ENCODE data around the gene PKIB.
"Not testable (repeated sequence)": the region's sequence is repeated elsewhere in the genome, so short reads cannot be mapped to it uniquely, and the experiment has no call there.

The PKIB gene

DNA sequence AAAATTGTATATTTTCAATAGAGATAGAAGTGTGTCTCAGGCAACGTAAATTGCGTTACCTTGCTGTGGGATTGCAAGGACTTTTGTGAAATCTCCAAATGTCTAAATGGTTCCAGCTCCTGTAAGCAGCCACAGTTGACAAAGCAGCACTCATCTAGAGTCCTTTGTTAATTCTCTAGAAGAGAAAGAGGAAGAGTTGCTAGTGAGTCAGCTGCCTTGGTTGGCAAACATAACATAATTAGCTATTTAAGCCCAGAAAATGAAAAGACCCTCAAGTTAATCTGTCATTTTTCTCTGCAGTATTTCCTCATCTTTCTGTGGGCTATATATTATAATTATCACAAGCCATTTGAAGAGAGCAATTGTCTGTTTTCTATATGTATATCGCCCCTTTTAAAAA lies 102.9 kb downstream of the PKIB start:
- no peak for DNase-seq

DNA sequence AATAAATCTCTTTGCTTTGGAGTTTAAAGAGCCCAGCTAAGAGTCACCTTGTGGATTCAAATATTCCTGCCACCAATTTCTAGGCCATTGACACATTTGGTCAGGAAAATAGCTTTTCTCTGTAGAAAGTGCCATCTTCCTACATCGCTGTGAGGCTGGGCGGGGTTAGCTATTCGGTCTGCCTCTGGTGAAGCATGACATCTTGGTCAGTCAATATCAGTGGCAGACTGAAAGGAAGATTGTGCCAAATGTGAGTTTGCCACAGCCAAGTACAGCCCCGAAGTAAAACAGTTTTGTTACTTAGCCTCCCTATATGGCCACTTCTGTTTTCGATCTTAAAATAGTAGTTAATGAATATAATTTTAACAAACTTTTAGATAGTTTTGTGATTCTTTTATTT lies 103.9 kb downstream of the PKIB start:
- no peak for DNase-seq

DNA sequence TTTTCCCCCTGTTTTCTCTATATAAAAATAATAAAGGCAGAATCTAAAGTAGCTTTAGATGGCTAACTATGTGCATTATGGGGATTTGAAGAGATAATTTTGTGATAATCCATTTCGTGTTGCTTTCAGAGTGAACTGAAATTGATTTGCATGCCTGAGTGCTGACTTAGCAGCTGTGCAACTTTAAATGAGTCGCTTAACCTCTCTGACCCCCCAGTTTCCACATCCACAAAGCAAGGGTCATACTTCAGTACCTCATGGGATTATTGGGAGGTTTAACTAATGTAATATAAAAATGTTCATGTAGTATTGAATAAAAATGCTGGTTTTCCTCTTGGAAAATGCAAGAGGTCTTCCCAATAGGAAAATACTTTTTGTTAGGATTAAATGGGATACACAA lies 105.5 kb downstream of the PKIB start:
- no peak for DNase-seq

DNA sequence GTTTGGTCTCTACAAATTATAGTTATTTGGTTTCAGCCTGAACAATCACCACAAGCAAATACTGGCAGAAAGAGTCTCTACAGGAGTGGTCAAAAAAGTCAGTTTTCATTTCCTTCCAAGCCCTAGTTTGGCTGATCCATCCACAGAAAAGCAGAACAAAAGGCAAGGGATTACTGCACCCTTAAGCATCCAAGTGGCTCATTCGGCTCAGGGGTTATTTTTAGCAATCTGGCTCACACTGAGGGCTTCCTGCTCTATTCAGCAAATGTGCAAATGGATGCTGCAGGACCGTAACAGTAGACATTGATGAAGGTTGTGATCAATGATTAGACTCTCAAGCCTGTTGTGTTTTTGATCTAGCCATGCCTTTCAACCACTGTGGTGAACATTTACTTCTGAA lies 107.1 kb downstream of the PKIB start:
- no peak for DNase-seq

DNA sequence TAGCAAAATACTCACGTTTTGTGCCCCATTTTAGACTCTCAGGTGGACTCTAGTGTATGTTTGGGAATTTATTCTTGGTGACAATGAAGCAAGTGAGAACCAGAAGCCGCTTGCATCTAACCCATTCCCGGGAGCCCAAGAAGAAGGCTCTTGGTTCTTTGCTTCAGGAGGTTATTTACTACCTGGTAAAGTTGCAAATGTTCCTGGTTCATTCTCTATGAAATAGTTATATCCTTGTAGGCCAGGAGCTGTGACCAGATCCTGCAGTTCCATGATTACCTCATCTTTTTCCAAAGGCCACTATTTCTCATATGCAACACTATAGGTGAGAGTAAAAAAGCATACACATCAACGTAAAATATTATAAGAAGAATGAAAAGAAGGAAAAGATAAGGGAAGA lies 108.4 kb downstream of the PKIB start:
- DNase-seq: no peak

DNA sequence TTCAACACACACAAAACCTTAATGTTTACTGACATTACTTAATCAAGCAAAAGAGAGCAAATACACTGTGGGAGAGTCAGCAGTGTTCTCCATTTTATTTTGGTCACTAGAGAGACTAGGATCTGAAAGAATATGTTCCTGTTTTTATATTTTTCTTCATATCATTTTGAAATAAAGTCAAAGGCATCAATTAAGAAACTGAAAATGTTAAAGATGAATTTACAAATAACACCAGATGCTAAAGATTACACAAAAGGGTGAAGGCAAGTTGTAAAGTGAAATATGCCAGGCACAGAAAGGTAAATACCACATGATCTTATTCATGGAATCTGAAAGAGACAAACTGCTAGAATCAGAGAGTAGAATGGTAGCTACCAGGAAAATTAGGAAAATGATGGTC lies 109.0 kb downstream of the PKIB start:
- no peak for DNase-seq

DNA sequence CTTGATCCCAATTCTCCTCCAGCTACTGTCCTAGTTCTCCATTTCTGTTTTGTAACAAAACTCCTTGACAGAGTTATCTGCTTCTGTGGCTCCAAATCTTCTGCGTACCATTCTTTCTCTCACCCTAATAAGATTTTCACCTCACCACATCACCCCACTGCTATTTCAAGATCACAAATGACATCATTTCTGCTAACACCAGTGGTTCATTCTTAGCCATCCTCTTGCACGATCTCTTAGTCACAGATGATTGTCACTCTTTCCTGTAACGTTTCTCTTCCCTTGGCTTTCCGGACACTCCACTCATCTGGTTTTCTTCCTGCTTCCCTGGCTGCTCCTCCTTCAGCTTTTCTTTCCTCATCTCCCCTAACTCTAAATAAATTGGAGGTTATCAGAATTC lies 112.5 kb downstream of the PKIB start:
- no peak for DNase-seq

DNA sequence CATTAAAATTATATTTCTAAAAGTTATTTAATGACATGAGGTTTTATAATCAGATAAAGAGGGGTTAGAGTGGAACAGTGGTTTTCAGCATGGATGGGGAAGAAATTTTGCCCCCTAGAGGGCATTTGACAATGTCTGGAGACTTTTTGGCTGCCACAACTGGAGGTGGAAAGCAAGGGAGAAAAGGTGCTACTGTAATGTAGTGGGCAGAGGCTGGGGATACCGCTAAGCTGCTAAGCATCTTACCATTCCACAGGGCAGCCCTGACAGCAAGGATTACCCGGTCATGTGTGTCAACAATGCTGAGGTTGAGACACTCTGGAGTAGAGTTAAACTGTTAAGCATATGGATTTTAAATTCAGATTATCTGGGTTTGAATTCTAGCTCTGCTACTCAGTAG lies 116.4 kb downstream of the PKIB start:
- DNase-seq: no peak

DNA sequence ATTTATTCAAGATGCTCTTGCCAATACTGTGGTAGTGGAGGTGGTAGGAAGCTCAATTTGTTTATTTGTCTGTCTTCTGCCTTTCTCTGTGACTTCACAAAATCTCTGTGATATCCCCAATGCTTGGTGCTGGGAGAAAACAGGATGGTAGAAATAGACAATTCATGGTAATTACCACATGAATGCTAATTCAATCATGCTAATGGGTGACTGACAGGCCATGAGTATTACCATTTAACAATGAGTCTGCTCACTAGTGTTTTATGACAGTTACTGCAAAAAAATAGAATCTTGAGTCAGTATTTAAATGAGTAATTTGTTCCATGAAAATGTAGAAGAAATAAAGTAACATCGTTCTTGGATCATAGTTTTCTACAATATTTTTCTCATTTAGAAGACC lies 117.0 kb downstream of the PKIB start:
- no peak for DNase-seq

DNA sequence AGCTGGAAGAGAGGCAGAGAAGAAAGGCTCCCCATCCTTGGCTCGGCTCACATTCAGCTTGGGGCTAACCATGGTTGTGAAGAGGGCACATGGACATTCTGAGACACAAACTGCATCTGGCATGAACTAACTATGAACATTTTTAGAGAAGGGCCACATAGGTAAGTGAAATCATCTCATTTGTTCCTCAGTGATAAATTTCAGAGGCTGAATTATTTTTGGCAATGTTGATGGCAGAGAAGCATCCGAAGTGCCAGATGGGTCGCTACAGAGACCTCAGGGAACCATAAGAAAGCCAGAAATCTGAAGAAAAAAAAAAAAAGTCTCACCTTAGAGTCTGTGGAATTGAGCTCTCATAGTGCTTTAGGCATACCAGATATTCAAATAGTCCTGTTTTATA lies 120.1 kb downstream of the PKIB start:
- no peak for DNase-seq

DNA sequence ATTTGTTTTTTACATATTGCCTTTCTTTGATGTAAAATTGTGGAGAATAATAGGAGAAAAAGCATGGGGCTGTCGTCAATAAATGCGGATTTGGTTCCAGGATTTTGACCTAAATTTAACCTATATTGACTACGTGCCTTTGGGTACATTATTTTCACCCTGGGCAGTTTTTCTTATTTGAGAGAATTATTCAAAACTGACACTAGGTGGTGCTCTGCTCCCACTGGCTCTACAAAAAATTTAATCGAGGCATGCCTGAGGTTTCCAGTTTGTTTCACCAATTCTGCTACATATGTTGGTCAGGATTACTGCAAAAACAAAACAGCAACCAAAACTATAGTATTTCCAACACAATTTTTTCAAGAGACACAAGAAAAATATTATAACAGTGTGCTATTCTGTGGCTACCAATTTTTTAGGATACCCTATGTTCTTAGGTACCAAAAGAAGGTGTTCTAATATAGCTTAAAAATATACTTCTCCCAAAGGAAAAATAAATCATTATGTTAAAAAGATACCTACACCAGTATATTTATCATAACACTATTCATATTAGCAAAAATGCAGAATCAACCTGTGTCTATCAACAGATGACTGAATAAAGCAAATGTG lies 120.7 kb downstream of the PKIB start:
- DNase-seq: peak; percentile 31

DNA sequence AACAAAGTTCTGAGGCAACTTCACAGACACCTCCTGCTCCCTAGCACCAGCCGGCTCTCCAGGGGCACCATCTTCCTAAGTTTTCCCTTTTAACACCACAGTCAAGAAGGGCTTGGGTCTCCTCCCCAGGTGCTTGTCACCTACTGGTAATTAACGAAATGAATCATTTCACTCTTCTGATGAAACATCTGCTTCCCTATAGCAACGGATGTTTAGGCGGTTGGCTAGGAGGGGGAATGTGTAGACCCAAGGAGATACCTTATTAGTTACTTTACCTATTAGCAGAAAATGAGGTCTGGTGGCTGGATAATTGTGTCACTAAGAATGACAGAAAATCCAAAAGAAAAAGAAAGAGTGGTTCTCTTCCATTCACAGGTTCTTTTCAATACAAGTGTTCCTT lies 123.1 kb downstream of the PKIB start:
- no peak for DNase-seq

DNA sequence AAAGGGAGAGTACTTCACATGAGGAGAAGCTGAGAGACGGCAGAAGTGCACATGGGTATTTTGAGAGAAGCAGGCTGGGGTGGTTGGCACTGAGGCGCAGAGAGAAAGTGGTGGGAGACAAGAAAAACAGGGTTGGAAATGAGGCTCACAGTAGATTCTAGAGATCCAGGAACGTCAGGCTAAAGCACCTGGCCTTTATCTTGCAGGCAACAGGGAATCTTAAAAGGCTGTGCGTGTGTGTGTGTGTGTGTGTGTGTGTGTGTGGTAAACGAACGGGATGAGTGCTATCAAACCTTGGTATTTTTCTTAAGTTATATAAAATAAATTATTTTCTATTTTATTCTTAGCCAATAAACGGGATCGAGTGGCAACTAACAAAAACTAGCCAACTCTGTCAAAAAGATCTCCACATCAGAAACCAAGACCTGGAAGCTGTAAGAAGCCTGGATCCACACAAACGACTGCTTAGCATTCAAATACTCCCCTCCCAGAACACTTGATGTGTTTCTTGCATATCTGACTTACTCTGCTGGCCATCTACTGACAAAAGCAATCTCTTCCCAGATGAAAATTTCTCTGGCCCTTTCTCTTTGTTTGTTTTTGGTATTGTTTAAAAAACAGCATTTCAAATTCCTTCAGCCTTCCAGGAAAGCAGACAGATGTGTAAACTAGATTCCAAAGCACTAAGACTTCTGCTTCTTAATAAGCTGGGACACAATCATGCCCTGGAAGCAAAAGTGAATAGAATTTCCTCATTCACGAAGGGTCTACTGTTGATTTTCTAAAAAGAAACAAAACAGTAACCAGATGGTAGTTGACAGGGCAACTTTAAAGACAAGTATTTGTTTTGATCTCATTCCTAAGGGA lies 124.6 kb downstream of the PKIB start:
- DNase-seq: no peak

DNA sequence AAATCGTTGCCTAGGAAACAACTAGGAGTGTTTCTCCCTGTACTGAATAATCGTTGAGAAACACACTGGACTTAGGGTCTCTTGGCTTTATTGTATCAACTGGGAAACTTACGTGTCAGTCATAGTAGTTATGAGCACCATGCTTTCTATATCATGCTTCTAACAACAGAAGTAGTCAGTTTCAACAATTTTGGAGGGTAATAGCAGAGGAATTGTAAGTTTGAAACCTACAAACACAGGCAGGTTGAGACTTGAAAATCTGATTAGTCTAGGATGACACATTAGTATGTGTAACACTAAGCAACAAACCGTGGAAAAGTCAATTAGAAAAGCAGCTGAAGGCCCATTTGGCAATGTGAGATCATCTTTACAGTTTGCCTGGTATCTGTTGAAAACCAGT lies 125.4 kb downstream of the PKIB start:
- DNase-seq: no peak

DNA sequence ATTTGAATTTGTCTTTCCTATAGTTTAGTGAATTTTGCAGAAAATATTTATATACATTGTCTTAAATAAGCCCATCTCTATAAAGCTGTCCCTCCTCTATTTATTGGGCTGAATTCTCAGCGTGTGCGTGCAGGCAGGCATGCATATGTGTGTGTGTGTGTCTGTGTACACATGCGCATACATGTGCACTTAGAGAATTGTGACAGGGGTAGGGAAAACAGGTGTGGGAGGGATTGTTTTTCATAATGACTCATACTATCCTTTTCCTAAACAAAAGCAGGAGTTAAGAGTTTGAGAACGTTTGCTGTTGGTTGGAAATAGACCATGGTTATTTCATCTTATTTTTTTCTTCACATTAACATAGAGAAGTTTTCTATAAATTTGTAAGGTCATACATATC lies 126.0 kb downstream of the PKIB start:
- no peak for DNase-seq

DNA sequence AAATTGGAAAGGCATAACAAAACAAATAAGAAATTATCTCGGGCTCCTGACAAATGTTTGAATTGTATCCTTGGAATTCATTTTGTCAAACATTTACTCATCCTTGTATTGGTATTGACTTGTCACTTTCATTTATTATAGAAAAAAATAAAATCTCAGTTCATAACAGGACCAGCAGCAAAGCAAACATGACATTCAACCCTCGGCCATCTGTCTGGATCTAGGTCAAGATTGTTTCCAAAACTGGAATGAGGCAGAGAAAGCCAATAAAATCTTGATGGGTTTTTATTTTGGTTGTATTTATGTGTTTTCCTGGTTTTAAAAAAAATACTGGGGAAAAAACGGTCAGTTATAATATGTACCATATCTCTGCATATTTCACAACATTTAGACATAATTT lies 126.4 kb downstream of the PKIB start:
- DNase-seq: no peak

DNA sequence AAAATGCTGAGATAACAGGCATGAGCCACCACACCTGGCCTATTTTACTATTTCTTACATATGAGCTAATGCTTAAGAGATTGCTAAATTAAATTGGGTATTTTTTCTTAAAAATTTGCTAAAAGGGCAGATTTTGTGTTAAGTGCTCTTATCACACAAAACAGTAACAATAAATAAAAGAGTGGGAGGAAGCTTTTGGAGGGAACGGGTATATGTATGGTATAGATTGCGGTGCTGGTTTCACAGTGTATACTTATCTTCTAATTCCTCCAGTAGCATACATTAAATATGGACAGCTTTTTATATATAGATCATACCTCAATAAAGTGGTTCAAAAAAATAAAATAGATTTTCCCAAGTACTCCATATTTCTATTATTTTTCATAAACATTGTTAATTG lies 129.9 kb downstream of the PKIB start:
- no peak for DNase-seq

DNA sequence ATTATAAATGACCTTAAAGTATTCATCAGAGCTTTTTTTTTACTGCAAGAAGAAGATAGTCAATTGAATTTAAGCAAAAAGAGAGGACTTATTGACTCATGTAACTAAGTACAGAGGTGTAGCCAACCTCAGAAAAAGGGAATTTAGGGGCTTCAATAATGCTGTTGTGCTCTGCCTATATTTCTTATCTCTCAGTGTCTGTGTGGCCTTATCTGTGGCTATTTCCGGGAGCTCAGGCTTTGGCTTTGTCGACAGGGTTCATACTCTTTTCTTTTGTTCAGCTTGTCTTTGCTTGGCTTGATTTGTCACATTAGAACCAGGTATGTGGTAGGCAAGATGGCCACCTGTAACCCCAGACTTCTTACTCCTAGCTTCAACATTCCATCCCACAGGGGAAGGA lies 130.7 kb downstream of the PKIB start:
- DNase-seq: no peak

DNA sequence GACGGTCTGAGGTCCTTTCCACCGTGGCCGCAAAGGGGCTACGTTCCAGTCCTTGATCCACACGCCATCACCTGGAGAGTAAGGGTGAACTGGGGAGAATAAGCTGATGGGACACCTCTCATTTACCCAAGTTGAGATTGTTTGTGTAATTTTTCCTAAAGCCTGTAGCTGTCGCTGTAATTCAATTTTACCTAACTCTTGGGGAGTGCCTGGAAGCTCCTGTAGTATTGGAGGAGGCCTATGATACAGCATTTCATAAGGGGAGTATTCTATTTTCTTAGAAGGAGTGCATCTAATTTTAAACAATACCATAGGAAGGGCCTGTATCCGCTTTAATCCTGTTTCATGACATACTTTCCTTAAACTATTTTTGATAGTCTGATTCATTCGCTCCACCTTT lies 134.0 kb downstream of the PKIB start:
- not testable (repeated sequence) for DNase-seq

DNA sequence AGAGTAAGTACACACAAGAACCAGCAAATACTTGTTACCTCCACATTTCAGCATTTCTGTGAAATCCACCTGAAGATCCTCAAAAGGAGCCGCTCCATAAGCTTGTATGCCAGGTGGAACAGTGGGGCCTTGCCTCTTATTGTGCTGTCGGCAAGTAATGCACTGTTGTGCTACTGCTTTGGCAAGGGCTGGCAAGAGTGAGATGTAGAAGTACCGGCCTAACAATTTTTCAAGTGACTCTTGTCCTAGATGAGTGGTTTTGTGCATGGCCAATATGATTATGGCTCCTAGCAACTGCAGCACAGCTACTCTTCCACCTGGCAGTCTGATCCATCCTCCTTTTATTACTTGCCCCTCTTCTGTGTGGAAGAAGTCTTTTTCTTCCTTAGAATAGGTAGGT lies 134.7 kb downstream of the PKIB start:
- DNase-seq: not testable (repeated sequence)

DNA sequence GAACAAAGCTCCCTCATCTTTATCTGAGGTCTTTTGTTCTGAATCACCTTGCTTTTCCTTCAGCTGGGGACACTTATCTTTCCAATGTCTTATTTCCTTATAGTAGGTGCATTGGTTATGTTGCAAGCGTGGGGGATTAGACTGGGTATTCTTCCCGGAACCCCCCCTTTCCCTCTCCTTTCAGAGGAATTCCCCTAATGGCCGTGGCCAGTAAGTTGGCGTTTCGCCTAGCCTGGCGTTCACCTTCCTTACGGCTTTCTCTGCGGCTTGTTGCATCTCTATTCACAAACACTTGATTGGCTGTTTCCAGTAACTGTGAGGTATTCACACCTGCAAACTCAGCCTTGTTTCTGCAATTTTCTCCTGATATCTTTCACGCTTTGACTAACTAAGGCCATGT lies 136.5 kb downstream of the PKIB start:
- no peak for DNase-seq

DNA sequence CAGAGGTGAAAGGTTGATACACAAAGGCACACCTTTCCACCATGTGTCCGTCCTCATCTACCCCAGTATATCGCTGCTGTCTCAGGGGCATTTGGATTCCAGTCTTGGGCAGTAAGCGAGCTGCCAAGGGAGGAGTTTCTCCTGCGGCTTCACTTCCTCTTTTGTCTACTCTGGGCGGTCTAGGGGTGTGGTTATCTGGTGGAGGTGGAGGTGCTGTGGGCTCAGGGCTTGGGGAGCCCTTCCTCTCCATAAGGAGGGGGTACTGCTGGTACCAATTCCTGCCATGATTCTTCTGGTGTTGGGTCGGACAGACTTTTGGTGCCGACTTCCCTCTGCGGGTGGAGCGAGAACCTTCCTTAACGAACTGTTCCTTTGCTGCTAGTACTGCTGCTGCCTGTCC lies 137.4 kb downstream of the PKIB start:
- no peak for DNase-seq

DNA sequence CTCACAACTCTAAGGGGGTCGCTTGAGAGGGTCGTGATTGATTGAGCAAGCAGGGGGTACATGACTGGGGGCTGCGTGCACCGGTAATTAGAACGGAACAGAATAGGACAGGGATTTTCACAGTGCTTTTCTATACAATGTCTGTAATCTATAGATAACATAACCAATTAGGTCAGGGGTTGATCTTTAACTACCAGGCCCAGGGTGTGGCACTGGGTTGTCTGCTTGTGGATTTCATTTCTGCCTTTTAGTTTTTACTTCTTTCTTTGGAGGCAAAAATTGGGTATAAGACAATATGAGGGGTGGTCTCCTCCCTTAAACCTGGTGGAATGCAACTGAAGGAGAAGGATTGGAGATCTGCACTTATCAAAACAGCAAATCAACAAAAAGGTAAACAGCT lies 138.7 kb downstream of the PKIB start:
- DNase-seq: not testable (repeated sequence)

DNA sequence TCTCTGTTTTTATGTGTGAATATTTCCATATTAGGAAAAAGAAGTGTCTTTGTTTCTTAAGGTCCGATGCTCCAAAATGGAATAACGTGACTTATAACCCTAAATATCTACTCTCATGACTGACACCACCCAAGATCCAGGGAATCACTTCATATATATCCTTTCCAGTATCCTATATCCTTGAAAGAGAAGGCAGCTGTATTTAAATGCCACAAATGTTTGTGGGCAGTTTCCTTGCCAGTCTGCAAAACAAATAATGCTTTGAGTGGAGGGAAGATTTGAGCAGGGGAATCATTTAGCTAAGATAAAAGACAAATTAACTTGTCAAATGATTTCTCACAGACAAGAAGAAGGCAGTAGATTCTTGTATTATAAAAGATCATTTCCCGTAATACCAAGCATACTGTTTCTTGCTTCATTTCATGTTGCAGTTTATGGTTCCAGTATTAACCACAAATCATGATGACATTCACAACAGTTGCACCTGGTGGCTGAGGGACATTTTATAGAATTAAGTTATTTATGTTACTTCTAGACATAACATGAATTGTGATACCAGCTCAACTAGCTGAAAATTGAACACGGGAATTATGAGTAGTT lies 139.3 kb downstream of the PKIB start:
- DNase-seq: no peak

All from right hindlimb (tissue), 1 donor.